Activated T-helper 1 cell treated with anti-CD3 and anti-CD28 coated beads, Interleukin-12 subunit alpha, Interleukin-12 subunit beta, Interleukin-2, Interleukin-4 antibody, amounts not matched to agents 30 ng/mL and 10 ng/mL and 1 ng/mL, durations not matched to agents 14 hours and 24 hours and 36 hours (primary cell): ENCODE data around the gene PCP4L1. TPM values are rescaled to one million over a fixed set of nuclear protein-coding genes. Genes with fewer than 3 reads are reported as not detected.

Experiments
- DNase-seq: peaks from one replicate; pipeline ENCODE4 v3.0.0; 2021; ENCODE audit warnings: low spot score
- H3K27ac Mint-ChIP-seq: one replicate; pipeline ENCODE4 v1.8.0; 2021; ENCODE audit warnings: mild to moderate bottlenecking, mixed read lengths
- H3K27me3 Mint-ChIP-seq: one replicate; pipeline ENCODE4 v1.8.0; 2022; ENCODE audit warnings: mild to moderate bottlenecking, moderate library complexity, mixed read lengths; ENCODE audit not compliant: insufficient read depth
- H3K36me3 Mint-ChIP-seq: one replicate; pipeline ENCODE4 v1.8.0; 2021; ENCODE audit warnings: low read depth, mixed read lengths
- H3K4me1 Mint-ChIP-seq: one replicate; pipeline ENCODE4 v1.8.0; 2021; ENCODE audit warnings: low read depth, mixed read lengths
- H3K4me3 Mint-ChIP-seq: one replicate; pipeline ENCODE4 v1.8.0; 2021; ENCODE audit warnings: mild to moderate bottlenecking, moderate library complexity, mixed read lengths
- H3K9me3 Mint-ChIP-seq: one replicate; pipeline ENCODE4 v1.8.0; 2021; ENCODE audit warnings: mixed read lengths
- intact Hi-C: fragments of 100-400 bp; cut with micrococcal nuclease; formaldehyde crosslinking; loops from one replicate; pipeline ENCODE4 v1.15.1; 2024
- total RNA-seq: library from RNA; stranded (reverse); gene quantifications from 2 replicates; pipeline ENCODE4 v1.2.3, GENCODE V29; 2022

The PCP4L1 gene
- 0.20 TPM in 1 of 2 replicates, not detected in the other for total RNA-seq

- intact Hi-C loops, result no loop called here
- Mint-ChIP-seq H3K27me3 (peaks cover 40% of the 10 kb centered on the region), H3K4me1 (peaks cover 16% of the 10 kb centered on the region), H3K27ac (no peak within 1 kb of the TSS), H3K4me3 (peak within 1 kb of the TSS; percentile 66), H3K9me3 (peaks cover 20% of the 10 kb centered on the region), H3K36me3 (peaks cover 6% of the 10 kb centered on the region)
- peak; percentile 22 for DNase-seq
These were observed at the start of gene PCP4L1 for GRCh38 chr1:161258439-161259344. PCP4L1 (plus strand) TSS chr1:161258745; CDS start chr1:161258975, 230 bp downstream.

DNA sequence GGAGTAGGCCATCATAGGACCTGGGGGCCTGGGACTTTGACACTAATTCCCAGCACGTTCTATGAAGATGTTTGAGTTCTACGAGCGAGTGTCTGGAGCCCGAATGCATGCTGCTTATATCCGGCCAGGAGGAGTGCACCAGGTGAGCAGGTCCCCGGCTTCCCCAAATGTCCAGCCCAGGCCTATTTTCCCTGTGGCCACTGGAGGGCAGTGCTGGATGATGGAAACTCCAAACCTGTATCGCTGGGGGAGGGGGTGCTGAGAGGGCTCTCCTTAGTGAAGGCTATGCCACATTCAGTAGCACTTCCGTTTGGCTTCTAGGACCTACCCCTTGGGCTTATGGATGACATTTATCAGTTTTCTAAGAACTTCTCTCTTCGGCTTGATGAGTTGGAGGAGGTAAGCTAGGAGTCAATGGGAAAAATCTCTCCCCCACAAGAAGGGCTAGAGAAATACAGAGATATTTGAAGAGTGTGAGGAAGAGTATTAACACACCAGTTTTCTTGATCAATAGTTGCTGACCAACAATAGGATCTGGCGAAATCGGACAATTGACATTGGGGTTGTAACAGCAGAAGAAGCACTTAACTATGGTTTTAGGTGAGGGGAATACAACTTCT is 48.6 kb upstream of the PCP4L1 start:
- H3K4me3 Mint-ChIP-seq, result no peak overlapping the region
- intact Hi-C loops, result loop anchor here (1.0 kb wide), 2 partner anchors 15 to 81 kb away; no protein-coding TSS in a partner anchor
- H3K36me3 Mint-ChIP-seq, result peaks cover 57% of the 10 kb centered on the region
- H3K4me1 Mint-ChIP-seq, result peaks cover 41% of the 10 kb centered on the region
- peak overlapping the region; percentile 60 for H3K27ac Mint-ChIP-seq
- no peaks in the 10 kb centered on the region for H3K27me3 Mint-ChIP-seq
- H3K9me3 Mint-ChIP-seq, result no peaks in the 10 kb centered on the region
- peak; percentile 62 for DNase-seq

DNA sequence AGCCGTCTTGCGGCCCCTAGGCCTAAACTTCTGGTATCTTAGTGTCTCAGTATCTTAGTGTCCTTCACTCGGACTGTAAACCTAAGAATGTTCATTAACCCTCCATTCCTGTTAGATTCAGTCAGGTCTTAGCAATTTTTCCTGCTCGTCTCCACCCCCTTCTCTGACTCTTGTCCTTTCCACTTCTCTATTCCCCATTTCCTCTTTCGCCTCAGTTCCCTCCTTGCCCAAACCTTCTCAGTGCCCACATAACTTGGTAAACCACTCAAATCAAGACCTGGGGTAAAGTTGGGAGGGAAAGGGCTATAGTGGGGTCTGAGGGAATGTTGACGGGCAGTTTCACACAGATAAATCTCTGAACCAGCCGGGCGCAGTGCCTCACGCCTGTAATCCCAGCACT is 44.2 kb upstream of the PCP4L1 start:
- Mint-ChIP-seq H3K27me3 (no peaks in the 10 kb centered on the region), H3K4me3 (no peak overlapping the region), H3K36me3 (peaks cover 41% of the 10 kb centered on the region), H3K9me3 (no peaks in the 10 kb centered on the region), H3K27ac (no peak overlapping the region), H3K4me1 (peaks cover 49% of the 10 kb centered on the region)
- intact Hi-C loops, result no loop called here
- DNase-seq, result no peak

GRCh38 chr1:161215076-161215475 is 43.5 kb upstream of the PCP4L1 start, which contains the start of gene FCER1G:
FCER1G (plus strand) TSS chr1:161215295; CDS start chr1:161215322, 27 bp downstream.
- Mint-ChIP-seq H3K36me3 (peaks cover 34% of the 10 kb centered on the region), H3K27ac (no peak within 1 kb of the TSS), H3K9me3 (no peaks in the 10 kb centered on the region), H3K4me1 (peaks cover 42% of the 10 kb centered on the region), H3K27me3 (no peaks in the 10 kb centered on the region), H3K4me3 (peak within 1 kb of the TSS; percentile 43)
- DNase-seq, result no peak
- intact Hi-C loops, result no loop called here

GRCh38 chr1:161216945-161217712 is 41.4 kb upstream of the PCP4L1 start:
- Mint-ChIP-seq H3K4me1 (peaks cover 41% of the 10 kb centered on the region), H3K9me3 (no peaks in the 10 kb centered on the region), H3K27me3 (no peaks in the 10 kb centered on the region), H3K36me3 (peaks cover 21% of the 10 kb centered on the region), H3K4me3 (no peak overlapping the region), H3K27ac (no peak overlapping the region)
- intact Hi-C loops, result no loop called here
- DNase-seq, result no peak

DNA sequence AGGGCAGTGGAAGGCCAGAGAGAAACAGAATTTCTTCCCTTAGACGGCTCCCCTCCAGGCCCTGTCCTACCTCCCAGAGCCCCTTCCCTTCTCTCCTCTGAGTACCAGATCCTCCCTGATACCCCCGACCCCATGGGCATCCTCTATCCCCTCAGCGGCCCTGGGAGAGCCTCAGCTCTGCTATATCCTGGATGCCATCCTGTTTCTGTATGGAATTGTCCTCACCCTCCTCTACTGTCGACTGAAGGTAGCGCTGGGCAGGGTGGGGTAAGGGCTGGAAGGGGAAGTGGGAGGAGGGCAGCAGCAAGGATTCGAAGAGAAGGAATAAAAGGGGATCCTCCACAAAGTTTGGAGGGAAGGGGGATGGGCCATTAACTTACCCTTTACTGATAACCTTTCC is 40.7 kb upstream of the PCP4L1 start:
- no peaks in the 10 kb centered on the region for H3K9me3 Mint-ChIP-seq
- H3K4me3 Mint-ChIP-seq, result no peak overlapping the region
- H3K27ac Mint-ChIP-seq, result no peak overlapping the region
- intact Hi-C loops, result no loop called here
- peaks cover 41% of the 10 kb centered on the region for H3K4me1 Mint-ChIP-seq
- H3K36me3 Mint-ChIP-seq, result peaks cover 19% of the 10 kb centered on the region
- no peaks in the 10 kb centered on the region for H3K27me3 Mint-ChIP-seq
- DNase-seq, result no peak

DNA sequence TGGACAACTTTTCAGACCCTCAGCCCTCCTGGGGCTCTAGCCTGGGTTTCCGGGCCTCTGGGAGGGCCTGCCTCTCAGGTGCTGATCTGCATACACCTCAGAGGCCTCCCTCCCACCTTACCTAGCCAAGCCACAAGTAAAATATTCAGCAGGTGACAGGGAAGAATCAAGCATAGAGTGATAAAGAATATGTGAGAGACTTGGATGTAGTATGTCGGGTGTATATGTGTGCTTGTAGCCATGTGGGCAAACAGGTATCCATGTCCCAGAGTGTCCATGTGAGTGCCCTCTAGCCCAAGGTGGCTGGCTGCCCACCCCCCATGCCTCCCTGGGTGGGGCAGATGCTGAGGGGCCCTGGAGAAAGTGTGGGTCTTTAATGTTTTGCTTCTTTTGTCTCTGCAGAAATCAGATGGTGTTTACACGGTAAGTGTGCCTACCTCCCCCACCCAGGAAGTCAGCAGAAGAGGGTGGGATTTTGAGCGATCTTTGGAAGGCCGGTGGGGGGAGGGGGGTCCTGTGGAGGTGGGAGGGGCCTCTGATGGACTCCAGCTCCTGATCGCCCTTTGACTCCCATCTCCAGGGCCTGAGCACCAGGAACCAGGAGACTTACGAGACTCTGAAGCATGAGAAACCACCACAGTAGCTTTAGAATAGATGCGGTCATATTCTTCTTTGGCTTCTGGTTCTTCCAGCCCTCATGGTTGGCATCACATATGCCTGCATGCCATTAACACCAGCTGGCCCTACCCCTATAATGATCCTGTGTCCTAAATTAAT is 40.1 kb upstream of the PCP4L1 start:
- no peak overlapping the region for H3K27ac Mint-ChIP-seq

DNA sequence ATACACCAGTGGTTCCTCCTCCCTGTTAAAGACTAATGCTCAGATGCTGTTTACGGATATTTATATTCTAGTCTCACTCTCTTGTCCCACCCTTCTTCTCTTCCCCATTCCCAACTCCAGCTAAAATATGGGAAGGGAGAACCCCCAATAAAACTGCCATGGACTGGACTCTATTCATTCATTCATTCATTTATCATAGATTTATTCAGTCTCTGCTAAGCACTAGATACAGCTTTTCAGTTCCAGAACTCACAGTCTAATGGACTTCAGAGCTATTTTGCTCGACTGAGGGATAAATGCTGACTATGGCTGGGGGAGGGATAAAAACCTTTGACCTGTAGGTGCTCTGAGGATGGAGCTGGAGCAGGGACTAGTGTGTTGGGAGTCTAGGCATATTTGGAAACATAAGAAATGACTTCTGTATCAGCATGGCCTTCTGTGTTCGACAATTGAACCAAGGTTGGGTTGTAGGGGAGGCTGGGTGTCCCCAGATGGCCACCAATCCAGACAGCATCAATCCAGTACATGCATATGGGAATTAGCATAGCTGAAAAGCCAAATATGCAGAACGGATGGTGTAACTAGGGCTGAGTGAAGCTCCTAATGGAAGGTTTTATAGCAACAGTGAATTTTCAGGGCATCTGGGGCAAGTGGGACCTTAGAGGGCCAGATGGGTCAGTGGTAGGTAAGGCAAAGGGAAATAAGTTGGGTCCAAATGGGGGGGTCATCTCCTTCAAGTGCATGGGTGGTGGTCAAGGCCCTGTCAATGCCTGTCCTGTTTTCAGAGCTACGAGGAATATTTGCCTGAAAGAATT is 39.3 kb upstream of the PCP4L1 start:
- no peak overlapping the region for H3K4me3 Mint-ChIP-seq
- peaks cover 37% of the 10 kb centered on the region for H3K4me1 Mint-ChIP-seq
- no peak for DNase-seq
- no peaks in the 10 kb centered on the region for H3K9me3 Mint-ChIP-seq
- H3K36me3 Mint-ChIP-seq, result peaks cover 7% of the 10 kb centered on the region
- H3K27me3 Mint-ChIP-seq, result peaks cover 3% of the 10 kb centered on the region
- intact Hi-C loops, result no loop called here
- no peak overlapping the region for H3K27ac Mint-ChIP-seq

More for the DNA sequence above, 40.1 kb upstream of the PCP4L1 start:
- intact Hi-C loops, result no loop called here
- no peak overlapping the region for H3K4me3 Mint-ChIP-seq
- DNase-seq, result no peak
- peaks cover 2% of the 10 kb centered on the region for H3K27me3 Mint-ChIP-seq
- H3K9me3 Mint-ChIP-seq, result no peaks in the 10 kb centered on the region
- H3K4me1 Mint-ChIP-seq, result peaks cover 41% of the 10 kb centered on the region
- H3K36me3 Mint-ChIP-seq, result peaks cover 14% of the 10 kb centered on the region

- H3K4me3 Mint-ChIP-seq, result no peak overlapping the region
- no peak for DNase-seq
- peaks cover 31% of the 10 kb centered on the region for H3K4me1 Mint-ChIP-seq
- intact Hi-C loops, result no loop called here
- no peaks in the 10 kb centered on the region for H3K9me3 Mint-ChIP-seq
- peaks cover 3% of the 10 kb centered on the region for H3K36me3 Mint-ChIP-seq
- H3K27ac Mint-ChIP-seq, result no peak overlapping the region
- H3K27me3 Mint-ChIP-seq, result peaks cover 3% of the 10 kb centered on the region
These were observed 38.5 kb upstream of the PCP4L1 start for GRCh38 chr1:161220002-161220401.

- peaks cover 3% of the 10 kb centered on the region for H3K27me3 Mint-ChIP-seq
- H3K36me3 Mint-ChIP-seq, result peaks cover 2% of the 10 kb centered on the region
- intact Hi-C loops, result no loop called here
- H3K9me3 Mint-ChIP-seq, result no peaks in the 10 kb centered on the region
- peaks cover 33% of the 10 kb centered on the region for H3K4me1 Mint-ChIP-seq
- no peak overlapping the region for H3K4me3 Mint-ChIP-seq
- no peak overlapping the region for H3K27ac Mint-ChIP-seq
- DNase-seq, result no peak
These were observed 36.1 kb upstream of the PCP4L1 start for GRCh38 chr1:161222175-161223019.
